ENCODE measurements around the gene LRRC25.

- TF ChIP-seq POLR2AphosphoS5 (IDR thresholded peaks at IDR 0.05) (no peak), CTCF (IDR thresholded peaks at IDR 0.05; ENCODE audit: poor library complexity, severe bottlenecking) (no peak), EZH2 (IDR thresholded peaks at IDR 0.05; ENCODE audit: borderline replicate concordance, insufficient read depth, low read length, poor library complexity, severe bottlenecking) (no peak), REST (IDR thresholded peaks at IDR 0.05; ENCODE audit: borderline replicate concordance) (no peak), MXI1 (conservative IDR thresholded peaks at IDR 0.05; ENCODE audit: poor library complexity, severe bottlenecking) (no peak), TAF1 (IDR thresholded peaks at IDR 0.05; ENCODE audit: low read depth) (no peak), RAD21 (conservative IDR thresholded peaks at IDR 0.05) (no peak), SMC3 (conservative IDR thresholded peaks at IDR 0.05; ENCODE audit: poor library complexity) (no peak), EP300 (conservative IDR thresholded peaks at IDR 0.05; ENCODE audit: poor library complexity, severe bottlenecking) (no peak)
These were observed 45.5 kb upstream of the LRRC25 start for GRCh38 chr19:18442941-18443340.

All from neural cell (in vitro differentiated cells).